ENCODE measurements around the gene GJB1. TPM values are rescaled to one million over a fixed set of nuclear protein-coding genes. Genes with fewer than 3 reads are reported as not detected.

GJB1 gene
- total RNA-seq, 1 donor from 2014 or later = not detected

DNA sequence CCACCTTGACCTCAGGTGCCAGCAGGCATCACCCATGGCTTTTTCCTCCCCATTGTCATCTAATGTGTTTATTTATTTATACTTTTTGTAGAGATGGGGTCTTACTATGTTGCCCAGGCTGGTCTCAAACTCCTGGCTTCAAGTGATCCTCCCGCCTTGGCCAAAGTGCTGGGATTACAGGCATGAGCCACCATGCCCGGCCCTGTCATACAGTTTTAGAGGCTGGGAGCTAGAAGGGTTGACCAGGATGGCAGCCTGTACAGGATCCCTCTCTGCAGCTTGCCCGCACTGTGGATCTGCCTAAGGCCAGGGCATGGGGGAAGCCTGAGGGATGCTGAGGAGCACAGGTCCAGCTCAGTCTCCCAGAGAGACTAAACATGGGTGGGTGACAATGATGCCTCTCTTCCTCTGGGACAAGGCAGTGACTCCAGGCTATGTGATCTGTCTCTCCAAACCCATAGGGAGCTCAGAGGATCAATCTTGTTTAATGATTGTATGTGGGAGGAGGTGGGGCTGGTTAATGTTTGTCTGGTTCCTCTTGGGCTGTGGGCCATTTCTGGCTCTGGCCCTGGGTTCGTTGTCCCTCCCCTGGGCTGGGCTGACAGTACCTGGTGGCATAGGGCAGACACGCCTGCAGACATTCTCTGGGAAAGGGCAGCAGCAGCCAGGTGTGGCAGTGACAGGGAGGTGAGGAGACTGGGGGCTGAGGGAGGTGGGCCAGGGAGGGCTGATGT is 8.3 kb upstream of the GJB1 start:
- DNase-seq (ENCODE audit: low read depth in 2 of 2) = no peak

DNA sequence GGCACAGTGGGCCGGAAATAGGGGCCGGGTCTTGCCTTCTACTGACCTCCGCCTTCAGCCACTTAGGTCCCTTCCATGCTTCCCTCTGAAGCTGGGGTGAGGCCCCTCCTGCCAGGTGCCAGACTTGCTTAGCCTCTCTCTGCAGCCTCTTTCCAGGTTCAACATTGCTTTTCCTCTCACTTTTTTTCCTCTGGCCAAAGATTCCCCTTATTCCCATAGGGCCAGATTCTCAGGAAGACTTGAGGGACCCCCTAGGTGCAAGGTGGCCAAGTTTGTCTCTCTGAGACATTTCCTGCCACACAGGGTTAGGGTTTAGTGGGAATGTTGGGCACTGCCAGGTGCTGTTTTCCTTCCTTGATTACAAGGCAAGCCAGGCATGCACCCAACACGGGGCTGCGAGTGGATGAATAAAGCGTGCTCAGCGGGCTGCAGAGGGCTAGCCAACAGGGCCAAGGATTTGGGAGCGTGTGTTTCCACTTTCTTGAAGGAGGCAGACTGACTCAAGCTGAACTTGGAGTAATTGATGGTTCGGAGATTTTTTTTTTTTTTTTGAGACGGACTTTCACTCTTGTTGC is 7.6 kb upstream of the GJB1 start:
- no peak for DNase-seq (ENCODE audit: low read depth in 2 of 2)

DNA sequence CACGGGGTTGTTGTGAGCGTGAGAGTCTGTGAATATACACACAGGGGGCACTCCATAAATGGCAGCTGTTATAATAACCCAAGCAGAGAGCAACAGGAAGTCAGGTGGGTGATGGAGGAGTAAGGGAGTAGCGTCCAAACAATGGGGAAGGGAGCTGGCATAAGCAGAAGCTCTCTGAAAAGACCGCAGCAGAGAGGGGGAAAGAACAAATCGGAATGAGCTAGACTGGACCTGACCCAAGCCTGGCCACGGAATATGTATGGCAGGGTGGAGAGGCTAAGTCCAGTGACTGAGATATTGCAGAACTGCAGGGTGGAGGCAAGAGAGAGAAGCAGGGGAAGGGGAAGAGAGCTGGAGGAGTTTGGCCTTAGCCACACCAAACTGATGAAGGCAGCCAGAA is 6.5 kb upstream of the GJB1 start:
- peak in 1 of 2 donors; percentile 0 for DNase-seq (ENCODE audit: low read depth in 2 of 2)

DNA sequence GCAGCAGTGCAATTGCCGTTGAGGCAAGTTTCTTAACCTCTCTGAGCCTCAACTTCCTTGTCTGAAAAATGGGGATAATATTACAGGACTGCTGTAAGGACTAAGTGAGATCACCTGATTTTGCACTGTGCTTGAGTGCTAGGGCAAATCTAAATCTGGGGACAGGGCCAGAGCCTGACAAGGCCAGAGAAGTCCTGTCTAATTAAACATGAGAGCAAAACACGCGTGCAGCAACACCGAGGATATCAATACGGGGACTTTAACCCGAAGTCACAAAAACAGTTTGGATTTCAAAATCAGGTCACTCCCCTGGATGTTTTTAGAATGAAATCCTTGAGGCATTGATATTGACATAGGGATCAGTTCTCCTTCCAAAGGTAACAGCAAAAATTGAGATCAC is 5.7 kb upstream of the GJB1 start:
- DNase-seq (ENCODE audit: low read depth in 2 of 2) = no peak

DNA sequence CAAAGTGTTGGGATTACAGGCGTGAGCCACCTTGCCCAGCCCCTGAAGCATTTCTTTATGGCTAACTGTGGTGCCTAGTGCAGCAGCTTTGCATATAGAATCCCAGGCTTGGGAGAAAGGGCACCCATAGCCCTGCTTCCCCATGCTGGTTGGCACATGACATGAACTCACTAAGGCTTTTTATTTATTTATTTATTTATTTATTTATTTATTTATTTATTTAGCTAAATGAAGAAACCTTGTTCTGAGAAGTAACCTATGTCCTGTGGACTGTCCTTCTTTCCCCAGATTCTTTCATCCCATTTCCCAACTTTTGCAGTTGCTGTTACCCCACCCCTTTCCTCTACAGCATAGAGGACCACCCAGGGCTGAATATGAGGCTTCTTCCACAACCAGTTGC is 1.9 kb upstream of the GJB1 start:
- no peak for DNase-seq (ENCODE audit: low read depth in 2 of 2)

DNA sequence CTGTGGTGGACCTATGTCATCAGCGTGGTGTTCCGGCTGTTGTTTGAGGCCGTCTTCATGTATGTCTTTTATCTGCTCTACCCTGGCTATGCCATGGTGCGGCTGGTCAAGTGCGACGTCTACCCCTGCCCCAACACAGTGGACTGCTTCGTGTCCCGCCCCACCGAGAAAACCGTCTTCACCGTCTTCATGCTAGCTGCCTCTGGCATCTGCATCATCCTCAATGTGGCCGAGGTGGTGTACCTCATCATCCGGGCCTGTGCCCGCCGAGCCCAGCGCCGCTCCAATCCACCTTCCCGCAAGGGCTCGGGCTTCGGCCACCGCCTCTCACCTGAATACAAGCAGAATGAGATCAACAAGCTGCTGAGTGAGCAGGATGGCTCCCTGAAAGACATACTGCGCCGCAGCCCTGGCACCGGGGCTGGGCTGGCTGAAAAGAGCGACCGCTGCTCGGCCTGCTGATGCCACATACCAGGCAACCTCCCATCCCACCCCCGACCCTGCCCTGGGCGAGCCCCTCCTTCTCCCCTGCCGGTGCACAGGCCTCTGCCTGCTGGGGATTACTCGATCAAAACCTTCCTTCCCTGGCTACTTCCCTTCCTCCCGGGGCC is 1.2 kb downstream of the GJB1 start:
- no peak for DNase-seq (ENCODE audit: low read depth in 2 of 2)

DNA sequence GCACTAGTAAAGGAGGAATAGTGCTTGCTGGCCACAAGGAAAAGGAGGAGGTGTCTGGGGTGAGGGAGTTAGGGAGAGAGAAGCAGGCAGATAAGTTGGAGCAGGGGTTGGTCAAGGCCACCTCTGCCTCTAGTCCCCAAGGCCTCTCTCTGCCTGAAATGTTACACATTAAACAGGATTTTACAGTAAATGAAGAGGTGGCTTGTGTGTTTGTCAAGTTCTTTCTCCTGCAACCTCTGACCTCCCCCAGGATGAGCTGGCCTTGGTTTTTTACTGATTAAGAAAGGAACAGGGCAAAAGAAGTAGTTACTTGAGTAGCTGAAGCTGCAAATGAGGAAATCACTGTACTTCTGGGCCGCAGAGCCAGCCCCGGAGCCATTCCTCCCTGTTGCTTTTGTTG is 2.0 kb downstream of the GJB1 start:
- DNase-seq (ENCODE audit: low read depth in 2 of 2) = no peak

DNA sequence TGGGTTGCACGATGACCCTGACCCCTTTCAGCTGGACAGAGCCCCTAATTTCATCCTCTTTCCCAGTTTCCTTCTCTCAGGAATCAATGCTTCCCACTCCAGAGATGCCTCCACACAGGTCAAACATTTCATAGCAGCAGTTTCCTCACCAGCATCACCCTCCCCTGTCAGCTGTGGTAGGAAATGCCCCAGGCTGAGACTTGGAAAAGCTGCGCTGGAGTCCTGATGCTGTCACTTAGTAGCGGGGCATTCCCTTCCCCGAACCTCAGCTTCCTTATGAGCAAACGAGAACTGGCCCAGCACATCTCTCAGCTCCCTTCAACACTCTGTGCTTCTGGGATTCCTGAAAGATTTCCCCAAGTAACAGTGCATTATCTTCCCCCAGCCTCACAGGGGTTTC is 2.7 kb downstream of the GJB1 start:
- DNase-seq (ENCODE audit: low read depth in 2 of 2) = no peak

DNA sequence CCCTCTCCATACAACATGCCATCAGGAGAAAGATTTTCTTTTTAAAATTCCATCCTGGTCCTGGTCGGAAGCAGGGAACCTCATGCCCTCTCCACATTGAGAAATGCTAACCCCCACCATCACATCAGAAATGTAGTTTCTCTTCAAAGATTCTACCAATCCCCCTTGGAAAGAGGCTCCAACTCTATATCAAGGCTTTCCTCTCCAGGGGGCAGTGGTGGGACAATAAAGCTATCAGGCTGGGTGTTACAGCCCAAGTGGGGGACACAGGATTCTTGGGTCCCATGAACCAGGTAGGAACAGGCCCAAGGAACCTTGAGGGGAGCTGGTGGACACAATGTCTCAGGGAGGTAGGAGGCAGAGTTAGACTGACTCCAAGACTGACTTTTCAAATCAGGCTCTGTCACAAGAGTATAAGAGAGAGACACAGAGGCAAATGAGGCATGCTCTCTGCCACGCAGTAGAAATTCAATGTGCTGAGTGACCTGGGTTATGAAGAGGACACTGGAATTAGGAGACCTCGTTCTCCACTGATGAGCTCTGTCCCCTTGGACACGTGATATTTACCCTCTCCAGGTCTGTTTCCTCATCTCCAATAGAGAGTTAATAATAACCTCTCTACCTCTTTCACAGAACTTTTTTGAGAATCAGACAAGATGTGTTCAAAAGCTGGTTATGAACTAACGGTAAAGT is 4.5 kb downstream of the GJB1 start:
- DNase-seq (ENCODE audit: low read depth in 2 of 2) = no peak

DNA sequence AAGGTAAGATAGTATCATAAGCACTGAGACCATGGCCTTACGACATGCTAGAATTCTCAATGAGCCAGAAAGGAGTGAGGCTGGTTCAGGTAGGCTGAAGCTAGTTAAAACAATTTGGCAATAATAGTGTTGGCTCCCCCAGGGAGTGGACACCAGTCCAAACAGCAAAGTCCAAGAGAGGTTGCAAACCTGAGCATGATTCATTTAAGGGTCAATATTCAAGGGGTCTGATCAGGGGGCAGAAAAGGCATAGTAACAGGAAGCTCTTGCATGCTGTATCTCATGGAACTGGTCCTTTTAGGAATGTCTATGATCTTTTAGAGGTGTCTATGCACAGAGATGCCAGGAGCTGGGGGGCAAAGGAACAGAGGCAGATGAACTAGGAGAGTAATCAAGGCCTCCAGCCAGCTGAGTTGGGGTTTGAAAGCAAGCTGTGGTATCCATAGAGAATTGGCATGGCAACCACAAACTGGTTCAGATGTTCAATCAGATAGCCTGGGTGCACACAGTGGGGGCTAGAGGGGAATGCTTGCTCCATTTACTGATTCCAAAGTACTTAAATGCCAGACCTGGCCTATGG is 5.1 kb downstream of the GJB1 start:
- no peak for DNase-seq (ENCODE audit: low read depth in 2 of 2)

DNA sequence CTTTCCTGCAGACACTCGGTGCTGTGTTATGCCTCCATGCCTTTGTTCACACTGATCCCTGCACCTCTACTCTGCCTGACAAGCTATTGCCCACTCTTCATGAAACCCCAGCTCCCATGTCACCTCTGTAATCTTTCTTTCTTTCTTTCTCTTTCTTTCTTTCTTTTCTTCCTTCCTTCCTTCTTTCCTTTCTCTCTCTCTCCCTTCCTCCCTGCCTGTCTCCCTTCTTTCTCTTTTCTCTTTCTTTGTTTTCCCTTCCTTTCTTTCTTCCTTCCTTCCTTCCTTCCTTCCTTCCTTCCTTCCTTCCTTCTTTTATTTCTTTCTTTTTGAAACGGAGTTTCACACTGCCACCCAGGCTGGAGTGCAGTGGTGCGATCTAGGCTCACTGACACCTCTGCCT is 12.5 kb downstream of the GJB1 start:
- no peak for DNase-seq (ENCODE audit: low read depth in 2 of 2)

DNA sequence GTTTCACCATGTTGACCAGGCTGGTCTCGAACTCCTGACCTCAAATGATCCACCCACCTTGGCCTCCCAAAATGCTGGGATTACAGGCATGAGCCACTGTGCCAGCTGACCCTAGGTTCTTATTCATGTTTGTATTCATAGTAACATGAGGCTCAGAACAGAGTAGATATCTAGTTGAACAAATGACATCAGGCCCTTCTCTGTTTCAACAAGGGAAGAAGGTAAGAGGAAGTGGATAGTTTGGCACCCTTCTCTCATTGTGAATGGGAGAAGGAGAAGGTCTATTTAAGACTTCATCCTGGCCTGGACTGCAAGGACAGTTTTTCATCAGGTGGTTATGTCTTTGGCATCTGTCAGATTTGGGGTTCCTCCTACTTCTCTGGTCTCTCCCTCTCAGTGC is 13.8 kb downstream of the GJB1 start:
- DNase-seq (ENCODE audit: low read depth in 2 of 2) = no peak

DNA sequence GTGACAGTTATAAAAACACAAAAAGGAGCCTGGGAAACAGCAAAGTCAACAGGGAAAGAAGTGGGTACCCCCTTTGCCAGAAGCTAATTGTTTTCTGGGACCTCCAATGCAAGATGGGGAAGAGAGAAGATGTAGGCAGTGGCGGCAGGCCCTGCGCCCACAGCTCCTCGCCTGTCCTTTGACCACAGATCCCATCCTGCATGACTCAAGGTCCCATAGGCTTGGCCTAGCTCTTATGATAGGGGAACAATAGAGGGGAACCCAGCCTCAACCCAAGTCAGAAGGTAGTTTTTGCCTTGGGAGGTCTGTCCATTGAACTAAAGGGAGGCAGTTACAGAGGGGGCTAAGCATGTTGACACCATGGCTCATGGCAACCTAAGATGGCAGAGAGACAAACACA is 16.8 kb downstream of the GJB1 start:
- no peak for DNase-seq (ENCODE audit: low read depth in 2 of 2)

DNA sequence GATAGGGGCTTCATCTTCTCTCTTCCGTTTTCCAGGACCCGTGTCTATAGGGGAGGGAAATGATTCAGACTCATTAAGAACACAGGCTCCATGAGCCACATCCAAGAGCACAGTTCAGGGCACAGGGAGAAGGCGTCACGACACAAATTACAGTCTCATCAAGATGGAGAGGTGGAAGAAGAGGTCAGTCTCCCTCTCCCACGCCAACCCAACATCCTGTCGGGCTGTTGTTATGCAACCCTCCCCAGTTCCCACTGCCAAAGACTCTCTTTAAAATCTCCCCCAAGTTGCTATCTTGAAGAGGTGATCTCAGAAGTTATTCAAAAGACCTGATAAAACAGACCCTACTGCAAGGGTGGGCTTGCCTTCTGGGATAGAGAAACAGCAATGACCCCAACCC is 18.3 kb downstream of the GJB1 start:
- no peak for DNase-seq (ENCODE audit: low read depth in 2 of 2)

DNA sequence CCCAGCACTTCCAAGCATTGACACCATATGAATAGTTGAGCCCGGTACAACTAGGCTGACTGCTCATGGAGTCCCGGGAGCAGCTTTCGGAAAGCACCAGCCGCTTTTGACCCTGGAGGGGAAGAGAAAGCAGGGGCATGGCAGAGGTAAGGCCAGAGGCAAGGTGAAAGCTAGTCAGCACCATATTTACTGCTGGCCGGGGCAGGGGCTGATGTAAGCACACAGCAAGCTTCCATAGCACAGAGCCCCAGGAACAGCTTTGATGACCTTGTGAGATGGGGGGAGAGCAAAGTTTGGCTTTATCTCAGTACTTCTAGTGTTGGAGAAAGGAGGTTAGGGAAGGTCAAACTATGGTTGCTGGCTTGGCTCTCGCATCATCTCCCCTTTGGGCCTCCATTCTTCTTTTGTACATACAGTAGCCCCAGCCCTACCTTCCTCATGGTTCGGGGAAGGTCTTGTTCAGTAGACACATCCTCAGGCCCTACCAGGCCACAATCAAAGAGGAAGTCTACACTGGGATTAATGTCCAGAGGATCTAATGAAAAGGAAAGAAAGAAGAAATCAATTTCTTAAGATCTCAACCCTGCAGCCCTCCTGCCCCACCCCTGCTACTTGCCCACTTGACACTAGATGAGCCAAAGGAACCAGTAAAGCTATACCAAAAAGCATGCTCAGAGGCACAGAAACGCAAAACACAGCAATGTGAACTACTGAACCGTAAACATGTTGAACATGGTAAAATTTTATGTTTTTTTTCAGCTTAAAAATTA is 21.5 kb downstream of the GJB1 start:
- no peak for DNase-seq (ENCODE audit: low read depth in 2 of 2)

DNA sequence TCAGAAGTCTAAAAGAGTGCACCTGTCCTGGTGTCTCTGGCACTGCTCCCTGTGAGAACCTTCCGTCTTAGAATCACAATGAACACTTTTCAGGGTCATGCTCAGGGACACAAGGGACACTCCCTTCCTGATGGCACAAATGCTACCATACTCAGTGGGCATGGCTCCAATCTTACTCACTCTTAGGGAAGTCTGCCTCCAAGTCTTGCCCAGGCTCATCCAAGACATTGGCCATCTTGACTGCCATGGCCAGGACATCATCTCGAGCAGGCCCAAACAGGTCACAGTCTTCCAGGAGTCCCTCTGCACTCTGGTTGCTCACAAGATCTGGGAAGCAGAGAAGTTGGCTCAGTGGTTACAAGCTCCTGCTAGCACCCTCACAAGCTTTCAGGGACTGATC is 22.1 kb downstream of the GJB1 start:
- no peak for DNase-seq (ENCODE audit: low read depth in 2 of 2)

DNA sequence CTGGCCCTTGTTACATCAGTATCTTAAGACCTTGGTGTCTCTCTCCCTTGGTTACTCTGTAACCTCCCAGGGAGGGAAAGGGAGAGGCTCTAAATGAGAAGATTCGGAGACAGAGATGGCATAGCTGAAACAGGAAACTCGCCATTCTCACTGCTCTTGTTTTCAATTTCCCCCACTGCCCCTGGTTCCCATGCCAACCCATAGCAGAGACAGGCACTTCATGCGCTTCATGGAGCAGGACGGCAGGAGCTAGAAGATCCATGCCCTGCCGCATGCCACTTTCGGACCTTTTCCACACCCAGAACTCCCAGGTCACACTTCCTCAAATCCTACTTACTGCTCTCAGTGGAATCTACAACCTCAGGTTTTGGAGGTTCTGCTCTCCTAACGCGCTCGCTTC is 27.8 kb downstream of the GJB1 start:
- DNase-seq (ENCODE audit: low read depth in 2 of 2) = no peak

DNA sequence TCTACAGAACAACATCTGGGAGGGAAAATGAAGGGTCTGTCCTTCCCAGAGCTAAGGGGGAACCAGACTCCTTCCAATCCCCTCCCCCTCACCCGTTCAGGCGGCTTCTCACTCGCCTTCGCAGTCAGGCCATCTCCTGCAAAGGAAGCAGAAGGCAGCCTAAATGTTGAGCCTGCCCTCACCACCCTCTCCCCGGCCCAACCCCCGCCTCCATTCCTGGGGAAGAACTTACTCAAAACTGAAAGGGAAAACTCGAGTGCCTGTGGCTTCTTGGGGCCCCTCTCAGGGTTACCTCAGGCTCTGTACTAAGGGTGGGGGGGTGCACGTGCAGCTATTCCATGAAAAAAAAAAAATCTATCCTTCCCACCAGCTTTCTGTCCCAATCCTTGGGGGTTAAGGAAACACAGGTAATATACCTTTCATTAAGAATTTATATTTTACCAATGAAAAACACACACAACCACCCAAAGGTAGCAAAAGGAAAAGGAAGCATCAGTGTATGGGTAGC is 28.5 kb downstream of the GJB1 start:
- DNase-seq (ENCODE audit: low read depth in 2 of 2) = no peak

DNA sequence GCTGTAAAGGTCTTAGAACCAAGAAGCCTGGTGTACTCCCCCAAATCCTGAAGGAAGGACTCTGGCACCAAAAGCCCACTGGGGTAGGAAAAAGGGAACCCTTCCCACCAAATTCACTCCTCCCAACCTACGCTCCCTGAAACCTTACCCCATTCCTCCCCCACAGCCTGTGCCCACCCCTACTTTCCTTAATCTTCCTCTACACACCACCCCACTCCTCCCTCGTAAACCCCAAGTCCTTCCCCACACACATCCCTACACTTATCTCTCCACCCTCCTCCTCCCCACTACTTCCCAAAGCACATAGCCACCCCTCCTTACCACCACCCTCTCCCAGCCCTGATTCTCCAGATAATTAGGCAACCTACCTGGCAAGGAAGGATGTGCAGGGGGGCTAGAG is 29.2 kb downstream of the GJB1 start:
- no peak for DNase-seq (ENCODE audit: low read depth in 2 of 2)

DNA sequence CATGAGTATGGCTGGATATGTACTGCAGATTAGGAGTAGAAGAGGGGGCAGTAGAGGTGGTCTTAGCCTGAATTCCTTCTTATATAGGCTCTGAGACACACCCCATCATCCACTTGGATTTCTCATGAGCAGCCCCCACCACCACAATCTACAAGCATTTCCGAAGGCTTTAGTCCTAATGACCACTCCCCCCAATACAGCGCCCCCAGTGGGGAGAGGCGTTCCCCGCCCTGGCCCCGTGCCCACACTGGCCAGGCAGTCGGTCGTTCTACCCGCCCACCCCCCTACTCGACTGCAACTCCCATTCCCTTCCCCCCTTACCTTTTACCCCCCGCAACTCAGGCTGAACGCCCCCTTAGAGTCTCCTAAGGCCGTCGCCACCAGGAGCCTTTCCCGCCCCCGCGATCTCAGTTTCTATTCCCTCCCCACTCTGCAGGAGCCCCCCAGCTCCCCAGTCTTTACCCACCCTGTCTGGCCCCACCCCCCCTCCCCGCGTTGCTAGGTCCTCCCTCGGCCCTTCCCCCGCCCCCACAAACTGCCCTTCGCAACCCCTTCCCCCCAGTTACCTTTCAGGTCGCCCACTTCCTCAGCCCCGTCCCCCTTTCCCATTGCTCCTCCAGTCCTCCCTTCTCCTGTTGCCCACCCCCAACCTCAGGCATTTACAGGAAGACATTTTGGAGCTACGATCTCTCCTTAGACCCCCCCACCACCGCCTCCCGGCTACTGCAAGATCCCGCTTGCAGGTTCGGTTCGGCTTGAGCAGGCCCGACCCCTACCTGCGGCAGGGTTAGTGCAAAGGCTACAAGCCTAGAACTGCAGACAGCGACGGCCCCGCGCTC is 30.4 kb downstream of the GJB1 start:
- DNase-seq (ENCODE audit: low read depth in 2 of 2) = peak in 1 of 2 donors; percentile 52
